DMS 273 (cell line): ENCODE measurements around the gene TTLL9.

Experiments
- DNase-seq: peaks from one replicate; lab custom pipeline; 2025; ENCODE audit not compliant: unreplicated experiment; lab: John Stamatoyannopoulos, UW

The TTLL9 gene

GRCh38 chr20:31974951-31975487 is 104.6 kb downstream of the TTLL9 start:
- DNase-seq, result peak; percentile 46

GRCh38 chr20:31975874-31976273 is 105.4 kb downstream of the TTLL9 start:
- no peak for DNase-seq

GRCh38 chr20:31977080-31977479 is 106.6 kb downstream of the TTLL9 start:
- DNase-seq, result no peak

- no peak for DNase-seq
Observed at GRCh38 chr20:31979713-31980426, 109.4 kb downstream of the TTLL9 start.

GRCh38 chr20:31981784-31982183 is 111.3 kb downstream of the TTLL9 start:
- DNase-seq, result no peak

- DNase-seq, result peak; percentile 84
Observed at GRCh38 chr20:31984981-31985471, 114.6 kb downstream of the TTLL9 start.

- DNase-seq, result peak; percentile 42
Observed at GRCh38 chr20:31987744-31988143, 117.3 kb downstream of the TTLL9 start.

GRCh38 chr20:31988430-31989015 is 118.1 kb downstream of the TTLL9 start:
- DNase-seq, result no peak

GRCh38 chr20:31989030-31989645 is 118.7 kb downstream of the TTLL9 start:
- DNase-seq, result peak; percentile 70

- DNase-seq, result peak; percentile 96
Observed at GRCh38 chr20:31990641-31991338, 120.4 kb downstream of the TTLL9 start.

GRCh38 chr20:31991339-31991705 is 120.9 kb downstream of the TTLL9 start:
- peak; percentile 90 for DNase-seq

- no peak for DNase-seq
Observed at GRCh38 chr20:31992086-31992485, 121.7 kb downstream of the TTLL9 start.
